IgD-negative memory B cell (primary cell): ENCODE results near the gene LCN12. TPM values are rescaled to one million over a fixed set of nuclear protein-coding genes. Genes with fewer than 3 reads are reported as not detected.
A peak's percentile ranks its signal among the peaks of the same experiment; 100 is the strongest.
"Not testable (repeated sequence)": the region's sequence is repeated elsewhere in the genome, so short reads cannot be mapped to it uniquely, and the experiment has no call there.

Experiments used
- H3K27ac Mint-ChIP-seq, 3 donors: one replicate each; pipeline ENCODE4 v1.8.0; 2020 to 2022; ENCODE audit warnings: mild to moderate bottlenecking in 3 of 3, mixed read lengths in 3 of 3, moderate library complexity in 1 of 3
- H3K27me3 Mint-ChIP-seq: one replicate; pipeline ENCODE4 v1.8.0; 2021; ENCODE audit warnings: mixed read lengths
- H3K36me3 Mint-ChIP-seq: one replicate; pipeline ENCODE4 v1.8.0; 2020; ENCODE audit warnings: mild to moderate bottlenecking, mixed read lengths
- H3K4me1 Mint-ChIP-seq, 3 donors: one replicate each; pipeline ENCODE4 v1.8.0; 2020 to 2022; ENCODE audit warnings: mixed read lengths in 3 of 3, mild to moderate bottlenecking in 1 of 3
- H3K4me3 Mint-ChIP-seq, 4 donors: one replicate each; pipeline ENCODE4 v1.8.0; 2020 to 2022; ENCODE audit warnings: mild to moderate bottlenecking in 4 of 4, mixed read lengths in 4 of 4, moderate library complexity in 3 of 4
- H3K9me3 Mint-ChIP-seq, 3 donors: one replicate each; pipeline ENCODE4 v1.8.0; 2020 to 2021; ENCODE audit warnings: mixed read lengths in 3 of 3, mild to moderate bottlenecking in 1 of 3
- polyA plus RNA-seq: library from polyadenylated mRNA; unstranded; fragments of 300-500 nt; fragmentation: Illumina TruSeq; gene quantifications from one replicate; pipeline ENCODE4 v1.2.3, GENCODE V29; 2021

LCN12 gene
- polyA plus RNA-seq, 1 donor from 2014 or later: not detected

- Mint-ChIP-seq H3K4me1 (peaks cover 19 to 27% (median 21%) of the 10 kb centered on the region in 3 donors), H3K27me3 (peaks cover 5% of the 10 kb centered on the region), H3K4me3 (no peak overlapping the region), H3K36me3 (no peaks in the 10 kb centered on the region), H3K27ac (no peak overlapping the region), H3K9me3 (peaks cover 0 to 1% (median 0%) of the 10 kb centered on the region in 3 donors)
Observed at GRCh38 chr9:137002646-137003041, 50.6 kb downstream of the LCN12 start.

- H3K9me3 Mint-ChIP-seq, H3K27me3 Mint-ChIP-seq, H3K27ac Mint-ChIP-seq, H3K36me3 Mint-ChIP-seq: not testable (repeated sequence)
- peaks cover 8 to 13% (median 8%) of the 10 kb centered on the region in 3 donors for H3K4me1 Mint-ChIP-seq
- peak overlapping the region in 1 of 4 donors; percentile 22 for H3K4me3 Mint-ChIP-seq
Observed at GRCh38 chr9:137004285-137004684, 52.2 kb downstream of the LCN12 start.

Other genes starting within 250 kb of the LCN12 start
- gene DIPK1B, start 239.7 kb upstream of the LCN12 start, polyA plus RNA-seq: 0.90 TPM
- gene LCN10, start 209.3 kb upstream of the LCN12 start, polyA plus RNA-seq: 68.0 TPM
- not detected for gene LCN6, start 203.7 kb upstream of the LCN12 start, polyA plus RNA-seq
- 0.44 TPM for gene LCN8, start 194.0 kb upstream of the LCN12 start, polyA plus RNA-seq
- gene LCN15, start 187.8 kb upstream of the LCN12 start, polyA plus RNA-seq: not detected
- 45.9 TPM for gene TMEM141, start 160.9 kb upstream of the LCN12 start, polyA plus RNA-seq
- 0.78 TPM for gene CCDC183, start 155.9 kb upstream of the LCN12 start, polyA plus RNA-seq
- gene RABL6, start 144.3 kb upstream of the LCN12 start, polyA plus RNA-seq: 19.7 TPM
- gene AJM1, start 109.8 kb upstream of the LCN12 start, polyA plus RNA-seq: 0.10 TPM
- 91.6 TPM for gene PHPT1, start 102.9 kb upstream of the LCN12 start, polyA plus RNA-seq
- gene MAMDC4, start 99.9 kb upstream of the LCN12 start, polyA plus RNA-seq: 0.11 TPM
- 378 TPM for gene EDF1, start 86.0 kb upstream of the LCN12 start, polyA plus RNA-seq
- 42.8 TPM for gene TRAF2, start 65.8 kb upstream of the LCN12 start, polyA plus RNA-seq
- 108 TPM for gene FBXW5, start 7.5 kb upstream of the LCN12 start, polyA plus RNA-seq
- not detected for gene C8G, start 7.0 kb upstream of the LCN12 start, polyA plus RNA-seq
- gene PTGDS, start 25.2 kb downstream of the LCN12 start, polyA plus RNA-seq: not detected
- gene LCNL1, start 30.7 kb downstream of the LCN12 start, polyA plus RNA-seq: not detected
- gene PAXX, start 40.1 kb downstream of the LCN12 start, polyA plus RNA-seq: 64.3 TPM
- gene CLIC3, start 44.3 kb downstream of the LCN12 start, polyA plus RNA-seq: 3.5 TPM
- gene ABCA2, start 76.0 kb downstream of the LCN12 start, polyA plus RNA-seq: 3.9 TPM
- gene FUT7, start 79.8 kb downstream of the LCN12 start, polyA plus RNA-seq: 26.6 TPM
- 2.0 TPM for gene NPDC1, start 93.9 kb downstream of the LCN12 start, polyA plus RNA-seq
- gene ENTPD2, start 101.8 kb downstream of the LCN12 start, polyA plus RNA-seq: not detected
- 0.38 TPM for gene SAPCD2, start 118.3 kb downstream of the LCN12 start, polyA plus RNA-seq
- gene UAP1L1, start 125.2 kb downstream of the LCN12 start, polyA plus RNA-seq: 3.0 TPM
- 27.5 TPM for gene MAN1B1, start 134.7 kb downstream of the LCN12 start, polyA plus RNA-seq
- gene DPP7, start 162.5 kb downstream of the LCN12 start, polyA plus RNA-seq: 110 TPM
- gene GRIN1, start 186.9 kb downstream of the LCN12 start, polyA plus RNA-seq: not detected
- gene LRRC26, start 217.8 kb downstream of the LCN12 start, polyA plus RNA-seq: not detected
- gene TMEM210, start 219.8 kb downstream of the LCN12 start, polyA plus RNA-seq: not detected
- gene ANAPC2, start 236.3 kb downstream of the LCN12 start, polyA plus RNA-seq: 6.2 TPM
- 139 TPM for gene SSNA1, start 236.4 kb downstream of the LCN12 start, polyA plus RNA-seq
- 0.66 TPM for gene TPRN, start 248.5 kb downstream of the LCN12 start, polyA plus RNA-seq